ENCODE data around the gene MAX. TPM values are rescaled to one million over a fixed set of nuclear protein-coding genes. Genes with fewer than 3 reads are reported as not detected.

The MAX gene
- total and polyA plus RNA-seq, 2 of the 4 experiments (the other 2 are of a cell fraction): 45.2 to 51.8 TPM

DNA sequence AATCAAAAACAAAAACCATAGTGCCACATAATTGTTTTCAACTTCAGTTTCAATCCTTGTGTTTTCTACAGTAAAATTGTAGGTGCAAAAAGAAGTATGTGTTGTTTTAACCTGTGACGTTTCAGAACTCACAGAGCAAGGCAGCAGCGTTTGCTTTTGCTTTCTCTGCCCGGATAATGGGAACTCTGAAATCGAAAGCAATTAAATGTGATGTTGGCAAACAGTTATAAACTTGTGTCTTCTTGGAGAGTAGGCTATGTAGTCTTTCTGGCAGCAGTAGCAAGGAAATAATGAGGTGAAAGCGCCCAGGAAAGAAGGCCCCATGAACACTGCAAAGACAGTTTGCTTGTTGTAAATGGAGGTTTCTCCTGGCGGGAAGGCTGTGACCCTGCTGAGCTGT, 76.5 kb downstream of the MAX start:
- no peak overlapping the region for H3K23ac ChIP-seq (ENCODE audit: low read depth, low read length)
- H2AFZ ChIP-seq (replicated peaks; ENCODE audit: low read length, poor library complexity): no peak overlapping the region
- no peaks in the 10 kb centered on the region; a peak in 1 of 4 replicates for H3K79me1 ChIP-seq (ENCODE audit: low read depth in 1 of 2, low read length in 2 of 2)
- BruUV-seq (replicated peaks): no TSS peak
- H3K9me3 ChIP-seq (ENCODE audit: control insufficient read depth, insufficient read depth, low read length): no peaks in the 10 kb centered on the region
- H2BK120ac ChIP-seq (ENCODE audit: low read depth, low read length): no peak overlapping the region
- H3K4ac ChIP-seq (ENCODE audit: low read depth, low read length): no peak overlapping the region
- no peak overlapping the region for H3K18ac ChIP-seq (ENCODE audit: low read depth, low read length)
- CTCF ChIA-PET: no interaction called here
- H3K36me3 ChIP-seq (ENCODE audit: control insufficient read depth, insufficient read depth, low read length): peaks cover 6% of the 10 kb centered on the region
- in situ Hi-C loops (cut with MboI; ENCODE audit: low sequenced_read_pairs) (no loop called here), dilution Hi-C loops (cut with HindIII; ENCODE audit: low sequenced_read_pairs, unreplicated experiment) (no loop called here), intact Hi-C loops (cut with micrococcal nuclease) (no loop called here)
- POLR2A ChIA-PET (ENCODE audit: unreplicated experiment): interaction anchor here (0.5 kb wide), 1 partner anchor 600 kb away, joined by 3 read pairs; no protein-coding TSS in a partner anchor
- H3K9me1 ChIP-seq (ENCODE audit: insufficient read depth, low read length): peaks cover 2% of the 10 kb centered on the region; the same call in 1 of the 2 replicates
- H4K5ac ChIP-seq (ENCODE audit: low read depth, low read length): no peak overlapping the region
- peaks cover 2% of the 10 kb centered on the region; the same call in 1 of the 2 replicates for H3K4me1 ChIP-seq (ENCODE audit: control insufficient read depth, insufficient read depth, low read length)
- no peak overlapping the region for H3K4me2 ChIP-seq (ENCODE audit: low read depth, low read length)
- no peak overlapping the region for H3K56ac ChIP-seq (ENCODE audit: extremely low read depth, insufficient read depth, low read length)
- WGBS, 2 experiments (ENCODE audit: extremely low coverage in 2 of 2, insufficient read length in 1 of 2): 53% methylated on average over 5 of the region's 6 CpGs; no CpG with 5 or more reads in 1 of the 2 experiments
- no peaks in the 10 kb centered on the region for H3K27me3 ChIP-seq (ENCODE audit: control insufficient read depth, insufficient read depth, low read length)
- ATAC-seq (ENCODE audit: low read depth) (no peak), DNase-seq (peak; percentile 10)
- no peak overlapping the region for H2AK5ac ChIP-seq (ENCODE audit: low read depth, low read length)
- no peak overlapping the region for H2BK15ac ChIP-seq (ENCODE audit: low read depth, low read length)
- H2AK9ac ChIP-seq (replicated peaks; ENCODE audit: low read depth, low read length, poor library complexity): no peak overlapping the region
- no peak overlapping the region; the same call in 1 of the 2 replicates for H3K9ac ChIP-seq (ENCODE audit: low read depth, low read length)
- no peaks in the 10 kb centered on the region for H4K20me1 ChIP-seq (ENCODE audit: insufficient read depth, low read length)
- no peak overlapping the region for H4K91ac ChIP-seq (ENCODE audit: insufficient read depth, low read depth, low read length)
- H3K27ac ChIP-seq (ENCODE audit: insufficient read depth, low read length): no peak overlapping the region
- TF ChIP-seq MAZ (IDR thresholded peaks at IDR 0.05; ENCODE audit: borderline replicate concordance, low read depth, low read length) (no peak), FOS (IDR thresholded peaks at IDR 0.05; ENCODE audit: low read depth, low read length) (no peak)
- no peak overlapping the region for H2BK20ac ChIP-seq (ENCODE audit: low read depth, low read length)
- H3K14ac ChIP-seq (replicated peaks; ENCODE audit: low read depth, low read length): no peak overlapping the region
- H3K4me3 ChIP-seq (ENCODE audit: insufficient read depth, low read depth, low read length): no peak overlapping the region
- no peak overlapping the region for H4K8ac ChIP-seq (ENCODE audit: low read depth in 2 of 2, low read length in 2 of 2)
- H2BK5ac ChIP-seq (ENCODE audit: low read depth, low read length, poor library complexity, severe bottlenecking): no peak overlapping the region

Small RNA genes within 50 kb of the gene (microRNA-seq; reads per million reads assigned to microRNA genes)
- 0 reads per million in 2 experiments for gene MIR4706 (ENCODE audit: insufficient read depth in 1 of 2, insufficient read length in 1 of 2, unreplicated experiment in 1 of 2)
- not detected for gene RNU2-14P (ENCODE audit: insufficient read depth, insufficient read length)

Small RNA genes within 50 kb of the gene (small RNA-seq; reads per million reads assigned to genes)
- gene MIR4706: 0 to 1.1 (median 0) reads per million in 5 experiments
- 0.49 to 22.9 (median 4.2) reads per million in 5 experiments for gene RNU2-14P

Other genes with a start within 250 kb of the MAX start
- gene SPTB, start 222.6 kb downstream of the MAX start, total RNA-seq (2012; rRNA removed): under 0.01 TPM in 2 replicates
- 0.03 and 0.07 TPM in 2 replicates for gene SPTB, start 222.6 kb downstream of the MAX start, polyA plus RNA-seq (2012; rRNA removed)
- 38.0 and 51.9 TPM in 2 replicates for gene CHURC1, start 188.1 kb downstream of the MAX start, total RNA-seq (2012; rRNA removed)
- gene CHURC1, start 188.1 kb downstream of the MAX start, polyA plus RNA-seq (2012; rRNA removed): 65.1 and 69.5 TPM in 2 replicates
- not detected in 2 replicates for gene GPX2, start 159.8 kb downstream of the MAX start, total RNA-seq (2012; rRNA removed)
- gene GPX2, start 159.8 kb downstream of the MAX start, polyA plus RNA-seq (2012; rRNA removed): not detected in 2 replicates
- 3.3 and 3.4 TPM in 2 replicates for gene RAB15, start 130.2 kb downstream of the MAX start, total RNA-seq (2012; rRNA removed)
- gene RAB15, start 130.2 kb downstream of the MAX start, polyA plus RNA-seq (2012; rRNA removed): 7.0 and 7.8 TPM in 2 replicates
- 8.1 and 9.9 TPM in 2 replicates for gene FNTB, start 115.6 kb downstream of the MAX start, total RNA-seq (2012; rRNA removed)
- gene FNTB, start 115.6 kb downstream of the MAX start, polyA plus RNA-seq (2012; rRNA removed): 17.8 and 18.5 TPM in 2 replicates

Measured in IMR-90 (cell line).